ENCODE results near the gene CSNK1A1L. TPM values are rescaled to one million over a fixed set of nuclear protein-coding genes. Genes with fewer than 3 reads are reported as not detected.

The CSNK1A1L gene
- total and polyA plus RNA-seq, 2 donors from 2014 or later: not detected

GRCh38 chr13:37139356-37139755 lies 33.9 kb upstream of the CSNK1A1L start:
- H3K27me3 ChIP-seq (ENCODE audit: control insufficient read depth, insufficient read depth, low read length): no peaks in the 10 kb centered on the region
- H3K9ac ChIP-seq (ENCODE audit: low read length in 3 of 3): no peak overlapping the region
- no peak overlapping the region for H3K27ac ChIP-seq (ENCODE audit: low read depth in 2 of 2, low read length in 2 of 2)
- intact Hi-C loops (cut with DNase I): no loop called here
- no peaks in the 10 kb centered on the region for H3K4me1 ChIP-seq (ENCODE audit: control insufficient read depth in 2 of 3, insufficient read depth in 2 of 3, low read depth in 1 of 3, low read length in 3 of 3)
- no peaks in the 10 kb centered on the region for H3K9me3 ChIP-seq (ENCODE audit: control insufficient read depth in 2 of 3, insufficient read depth in 1 of 3, low read length in 3 of 3)
- FAIRE-seq (no peak), DNase-seq (no peak)
- no peak for TF ChIP-seq CTCF (IDR thresholded peaks at IDR 0.05; ENCODE audit: borderline replicate concordance, extremely low read depth, insufficient read depth)
- H3K4me3 ChIP-seq (ENCODE audit: low read length in 3 of 3): no peak overlapping the region
- H3K36me3 ChIP-seq (ENCODE audit: control insufficient read depth in 2 of 3, insufficient read depth in 3 of 3, low read length in 3 of 3): no peaks in the 10 kb centered on the region

DNA sequence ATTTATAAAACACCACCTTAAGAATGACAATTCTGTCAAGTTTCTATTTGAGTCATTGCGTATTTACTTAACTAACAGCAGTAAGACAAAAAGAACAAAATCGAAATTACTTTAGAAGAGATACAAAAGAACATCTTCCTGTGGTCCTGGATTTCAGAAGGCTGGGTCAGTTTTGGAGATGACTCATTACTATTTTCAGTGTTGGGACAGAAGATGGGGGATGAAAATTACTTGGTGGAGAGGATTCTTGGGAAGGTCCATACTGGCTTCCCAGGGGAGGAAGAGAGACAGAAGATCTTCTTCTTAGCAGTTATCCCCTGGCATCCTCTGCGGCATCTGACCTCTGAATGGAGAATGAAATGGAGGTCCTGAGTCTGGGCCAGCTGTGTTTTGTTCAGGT lies 33.5 kb upstream of the CSNK1A1L start:
- no peaks in the 10 kb centered on the region for H3K9me3 ChIP-seq (ENCODE audit: control insufficient read depth in 2 of 3, insufficient read depth in 1 of 3, low read length in 3 of 3)
- no peaks in the 10 kb centered on the region for H3K4me1 ChIP-seq (ENCODE audit: control insufficient read depth in 2 of 3, insufficient read depth in 2 of 3, low read depth in 1 of 3, low read length in 3 of 3)
- intact Hi-C loops (cut with DNase I): no loop called here
- FAIRE-seq (no peak), DNase-seq (no peak)
- no peaks in the 10 kb centered on the region for H3K36me3 ChIP-seq (ENCODE audit: control insufficient read depth in 2 of 3, insufficient read depth in 3 of 3, low read length in 3 of 3)
- H3K9ac ChIP-seq (ENCODE audit: low read length in 3 of 3): no peak overlapping the region
- no peak overlapping the region for H3K27ac ChIP-seq (ENCODE audit: low read depth in 2 of 2, low read length in 2 of 2)
- no peaks in the 10 kb centered on the region for H3K27me3 ChIP-seq (ENCODE audit: control insufficient read depth, insufficient read depth, low read length)
- H3K4me3 ChIP-seq (ENCODE audit: low read length in 3 of 3): no peak overlapping the region
- TF ChIP-seq CTCF (IDR thresholded peaks at IDR 0.05; ENCODE audit: borderline replicate concordance, extremely low read depth, insufficient read depth): no peak

DNA sequence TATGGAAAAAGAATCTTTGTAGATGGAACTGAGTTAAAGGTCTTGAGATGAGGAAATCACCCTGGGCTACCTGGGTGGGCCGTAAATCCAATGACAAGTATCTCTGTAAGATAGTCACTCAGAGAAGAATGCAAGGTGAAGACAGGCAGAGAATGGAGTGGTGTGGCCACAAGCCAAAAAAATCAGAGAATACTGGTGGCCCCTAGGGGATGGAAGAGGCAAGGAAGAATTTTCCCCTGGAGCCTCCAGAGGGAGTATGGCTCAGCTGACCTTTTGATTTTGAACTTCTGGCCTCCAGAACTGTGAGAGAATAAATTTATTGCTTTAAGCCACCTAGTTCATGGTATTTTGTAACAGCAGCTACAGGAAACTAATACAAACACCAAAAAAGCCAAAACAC lies 32.7 kb upstream of the CSNK1A1L start:
- no peak overlapping the region for H3K9ac ChIP-seq (ENCODE audit: low read length in 3 of 3)
- H3K27me3 ChIP-seq (ENCODE audit: control insufficient read depth, insufficient read depth, low read length): no peaks in the 10 kb centered on the region
- no peaks in the 10 kb centered on the region for H3K9me3 ChIP-seq (ENCODE audit: control insufficient read depth in 2 of 3, insufficient read depth in 1 of 3, low read length in 3 of 3)
- H3K27ac ChIP-seq (ENCODE audit: low read depth in 2 of 2, low read length in 2 of 2): no peak overlapping the region
- DNase-seq: no peak
- intact Hi-C loops (cut with DNase I): no loop called here
- H3K4me1 ChIP-seq (ENCODE audit: control insufficient read depth in 2 of 3, insufficient read depth in 2 of 3, low read depth in 1 of 3, low read length in 3 of 3): no peaks in the 10 kb centered on the region
- no peak for FAIRE-seq
- H3K36me3 ChIP-seq (ENCODE audit: control insufficient read depth in 2 of 3, insufficient read depth in 3 of 3, low read length in 3 of 3): no peaks in the 10 kb centered on the region
- TF ChIP-seq CTCF (IDR thresholded peaks at IDR 0.05; ENCODE audit: borderline replicate concordance, extremely low read depth, insufficient read depth): no peak
- no peak overlapping the region for H3K4me3 ChIP-seq (ENCODE audit: low read length in 3 of 3)

DNA sequence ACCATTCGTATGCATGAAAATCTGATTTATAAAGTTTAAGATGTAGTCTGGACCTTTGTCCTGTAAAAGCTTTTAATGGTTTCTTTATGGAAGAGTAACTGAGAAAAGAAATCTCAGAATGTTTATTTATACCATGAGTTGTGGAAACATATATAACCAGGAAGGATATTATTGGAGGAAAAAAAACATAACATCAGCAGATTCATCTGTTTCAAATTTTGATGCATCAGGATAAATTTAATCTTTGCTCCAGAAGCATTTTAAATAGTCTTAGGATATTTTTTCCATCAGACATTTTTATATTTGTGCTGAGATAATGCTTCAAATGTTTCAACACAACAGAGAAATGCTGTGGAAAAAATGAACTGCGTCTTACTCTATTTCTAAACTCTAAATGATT lies 31.2 kb upstream of the CSNK1A1L start:
- FAIRE-seq (no peak), DNase-seq (no peak)
- Histone ChIP-seq H3K9me3 (ENCODE audit: control insufficient read depth in 2 of 3, insufficient read depth in 1 of 3, low read length in 3 of 3) (no peaks in the 10 kb centered on the region), H3K4me3 (ENCODE audit: low read length in 3 of 3) (no peak overlapping the region), H3K36me3 (ENCODE audit: control insufficient read depth in 2 of 3, insufficient read depth in 3 of 3, low read length in 3 of 3) (no peaks in the 10 kb centered on the region), H3K27ac (ENCODE audit: low read depth in 2 of 2, low read length in 2 of 2) (no peak overlapping the region), H3K27me3 (ENCODE audit: control insufficient read depth, insufficient read depth, low read length) (no peaks in the 10 kb centered on the region), H3K9ac (ENCODE audit: low read length in 3 of 3) (no peak overlapping the region), H3K4me1 (ENCODE audit: control insufficient read depth in 2 of 3, insufficient read depth in 2 of 3, low read depth in 1 of 3, low read length in 3 of 3) (no peaks in the 10 kb centered on the region)
- TF ChIP-seq CTCF (IDR thresholded peaks at IDR 0.05; ENCODE audit: borderline replicate concordance, extremely low read depth, insufficient read depth): no peak
- intact Hi-C loops (cut with DNase I): no loop called here
